ENCODE results near the gene COL25A1. TPM values are rescaled to one million over a fixed set of nuclear protein-coding genes. Genes with fewer than 3 reads are reported as not detected.

The COL25A1 gene
- polyA plus RNA-seq, 2 of the 4 experiments (the other 2 are of a cell fraction) = not detected

GRCh38 chr4:109044431-109044830 is 258.0 kb downstream of the COL25A1 start (continued):
- TF ChIP-seq RFX5 (IDR thresholded peaks at IDR 0.05) (no peak), JUNB (IDR thresholded peaks at IDR 0.05) (no peak), MAX (IDR thresholded peaks at IDR 0.05) (no peak)

- Histone ChIP-seq H3K9me3 (no peaks in the 10 kb centered on the region), H3K4me2 (no peak overlapping the region), H3K4me3 (no peak overlapping the region), H3K4me1 (no peaks in the 10 kb centered on the region), H3K27ac (no peak overlapping the region)
- TF ChIP-seq EHF (CRISPR knock-in tag; IDR thresholded peaks at IDR 0.05) (no peak), CBX8 (IDR thresholded peaks at IDR 0.05) (no peak), CBX2 (IDR thresholded peaks at IDR 0.05; ENCODE audit: borderline replicate concordance, low read depth) (no peak), SMC3 (IDR thresholded peaks at IDR 0.05) (no peak), USF2 (IDR thresholded peaks at IDR 0.05) (no peak), JUN (IDR thresholded peaks at IDR 0.05) (no peak), HMGXB4 (CRISPR knock-in tag; IDR thresholded peaks at IDR 0.05; ENCODE audit: borderline replicate concordance) (no peak), MAFK (IDR thresholded peaks at IDR 0.05; ENCODE audit: partially characterized antibody) (no peak), BHLHE40 (IDR thresholded peaks at IDR 0.05; ENCODE audit: low read depth, low read length) (no peak), PBX3 (IDR thresholded peaks at IDR 0.05) (no peak), SREBF2 (IDR thresholded peaks at IDR 0.05) (no peak), EP300 (IDR thresholded peaks at IDR 0.05) (no peak)
- CTCF ChIA-PET = no interaction called here
- DNase-seq (ENCODE audit: low read depth in 1 of 2, low spot score in 1 of 2) (no peak), ATAC-seq (no peak), FAIRE-seq (no peak)
- 2% methylated on average over 3 of the region's 3 CpGs for WGBS (ENCODE audit: missing lambda C conversion rate)
- POLR2A ChIA-PET = no interaction called here
These were observed 259.2 kb downstream of the COL25A1 start for GRCh38 chr4:109043286-109043685.

- ChIA-PET CTCF (no interaction called here), POLR2A (no interaction called here)
- Histone ChIP-seq H3K4me3 (no peak overlapping the region), H3K4me1 (no peaks in the 10 kb centered on the region), H3K27ac (no peak overlapping the region), H3K4me2 (no peak overlapping the region), H3K9me3 (no peaks in the 10 kb centered on the region)
- TF ChIP-seq EP300 (IDR thresholded peaks at IDR 0.05) = no peak
- no peak for TF ChIP-seq CBX8 (IDR thresholded peaks at IDR 0.05)
- no peak for TF ChIP-seq JUNB (IDR thresholded peaks at IDR 0.05)
- no peak for TF ChIP-seq ELK1 (IDR thresholded peaks at IDR 0.05; ENCODE audit: low read depth, low read length)
- no peak for TF ChIP-seq SREBF2 (IDR thresholded peaks at IDR 0.05)
- no peak for TF ChIP-seq TP53 (CRISPR knock-in tag; IDR thresholded peaks at IDR 0.05)
- TF ChIP-seq RFX5 (IDR thresholded peaks at IDR 0.05) = no peak
- no peak for TF ChIP-seq ZC3H11A (IDR thresholded peaks at IDR 0.05)
- DNase-seq (ENCODE audit: low read depth in 1 of 2, low spot score in 1 of 2) (no peak), FAIRE-seq (no peak), ATAC-seq (no peak)
- 8% methylated on average over 3 of the region's 3 CpGs for WGBS (ENCODE audit: missing lambda C conversion rate)
These were observed 260.7 kb downstream of the COL25A1 start for GRCh38 chr4:109041463-109042360.
